Gastrocnemius medialis (tissue), 4 donors: ENCODE measurements around the gene KLHL11. TPM values are rescaled to one million over a fixed set of nuclear protein-coding genes. Genes with fewer than 3 reads are reported as not detected.

Source experiments
- ATAC-seq, 2 donors: fragments of 150-250 bp; one replicate each; pipeline ENCODE4 v1.9.1; 2016
- DNase-seq, 2 donors: peaks; one replicate each; pipeline ENCODE4 v3.0.0-alpha.2; 2019
- H3K27ac ChIP-seq, 4 donors: fragments of 200-600 bp; sonication (generic); 1 replicate in 1 of 4; 2 replicates in 3 of 4; pipeline ENCODE4 v1.5.1; 2016 to 2018; ENCODE audit warnings: mild to moderate bottlenecking in 2 of 4, moderate library complexity in 1 of 4
- H3K27me3 ChIP-seq, 3 donors: fragments of 200-600 bp; sonication (generic) in 2 of 3; 1 replicate in 1 of 3; 2 replicates in 2 of 3; pipeline versions ENCODE4 v1.5.1 to v1.6.0; 2016 to 2019; ENCODE audit warnings: mild to moderate bottlenecking in 1 of 3, moderate library complexity in 1 of 3
- H3K36me3 ChIP-seq, 2 donors: fragments of 200-600 bp; sonication (generic) in 1 of 2; one replicate each; pipeline ENCODE4 v1.5.1; 2017 to 2018
- H3K4me1 ChIP-seq, 2 donors: fragments of 200-600 bp; sonication (generic) in 1 of 2; one replicate each; pipeline ENCODE4 v1.5.1; 2016 to 2017; ENCODE audit warnings: mild to moderate bottlenecking in 2 of 2
- H3K4me3 ChIP-seq, 4 donors: fragments of 200-600 bp; sonication (generic) in 3 of 4; 1 replicate in 1 of 4; 2 replicates in 3 of 4; pipeline ENCODE4 v1.5.1; 2016 to 2019; ENCODE audit warnings: mild to moderate bottlenecking in 2 of 4
- H3K9me3 ChIP-seq, 3 donors: fragments of 200-600 bp; sonication (generic) in 2 of 3; 1 replicate in 1 of 3; 2 replicates in 2 of 3; pipeline ENCODE4 v1.5.1; 2016 to 2019
- CTCF ChIP-seq, 5 experiments: fragments of 450-650 bp in 3 of 5; fragments of 200-600 bp in 2 of 5; sonication (generic) in 2 of 5; IDR thresholded peaks in 4 of 5; conservative IDR thresholded peaks in 1 of 5; 1 replicate in 4 of 5; 2 replicates in 1 of 5; pipeline ENCODE4 v1.5.1; 2016 to 2019; ENCODE audit warnings: antibody characterized with exemption in 5 of 5, mild to moderate bottlenecking in 3 of 5, moderate library complexity in 3 of 5
- POLR2A ChIP-seq, 2 donors: fragments of 450-650 bp; IDR thresholded peaks; one replicate each; pipeline ENCODE4 v1.6.1; 2017; ENCODE audit warnings: antibody characterized with exemption in 2 of 2, mild to moderate bottlenecking in 2 of 2, moderate library complexity in 2 of 2
- in situ Hi-C, 4 donors: fragments of 200-750 bp; cut with MboI; loops; one replicate each; pipeline versions ENCODE4 v1.15.0 to v1.8.0; 2017; ENCODE audit warnings: low sequenced_read_pairs in 4 of 4
- intact Hi-C: fragments of 100-400 bp; cut with DNase I; formaldehyde crosslinking; loops from one replicate; pipeline ENCODE4 v1.15.1; 2023; ENCODE audit warnings: low total_unique reads
- total RNA-seq, 4 donors: library from RNA; depleted of rRNA; stranded (reverse); fragments of >200 nt; gene quantifications; one replicate each; pipeline versions ENCODE4 v1.1.0 to v1.2.3, GENCODE V29; 2016

Gene KLHL11
- total RNA-seq, 4 donors from 2014 or later, result 2.2 to 4.7 (median 3.8) TPM

GRCh38 chr17:41825175-41825845 is 39.9 kb downstream of the KLHL11 start:
- DNase-seq, result no peak
- TF ChIP-seq POLR2A (IDR thresholded peaks at IDR 0.05), result no peak
- no peak for TF ChIP-seq CTCF (IDR thresholded peaks at IDR 0.05 in 4 of 5, conservative IDR thresholded peaks at IDR 0.05 in 1 of 5)
- intact Hi-C loops, result no loop called here
- Histone ChIP-seq H3K36me3 (peaks cover 0 to 33% of the 10 kb centered on the region in 2 donors), H3K4me1 (no peaks in the 10 kb centered on the region), H3K9me3 (no peaks in the 10 kb centered on the region), H3K27me3 (no peaks in the 10 kb centered on the region), H3K27ac (no peak overlapping the region), H3K4me3 (no peak overlapping the region)
- ATAC-seq, result no peak
- in situ Hi-C loops, result no loop called here

- ATAC-seq (no peak), DNase-seq (no peak)
- in situ Hi-C loops, result no loop called here
- Histone ChIP-seq H3K27me3 (no peaks in the 10 kb centered on the region), H3K36me3 (peaks cover 0 to 24% of the 10 kb centered on the region in 2 donors), H3K9me3 (no peaks in the 10 kb centered on the region), H3K27ac (no peak overlapping the region), H3K4me1 (no peaks in the 10 kb centered on the region), H3K4me3 (no peak overlapping the region)
- intact Hi-C loops, result no loop called here
- no peak for TF ChIP-seq POLR2A (IDR thresholded peaks at IDR 0.05)
- no peak for TF ChIP-seq CTCF (IDR thresholded peaks at IDR 0.05 in 4 of 5, conservative IDR thresholded peaks at IDR 0.05 in 1 of 5)
Measured at GRCh38 chr17:41824086-41824485, 41.1 kb downstream of the KLHL11 start.

GRCh38 chr17:41823580-41823979 is 41.6 kb downstream of the KLHL11 start:
- H3K4me1 ChIP-seq, result no peaks in the 10 kb centered on the region
- in situ Hi-C loops (no loop called here), intact Hi-C loops (no loop called here)
- no peak for ATAC-seq
- DNase-seq, result no peak
- H3K27ac ChIP-seq, result no peak overlapping the region
- H3K27me3 ChIP-seq, result no peaks in the 10 kb centered on the region
- no peaks in the 10 kb centered on the region for H3K9me3 ChIP-seq
- H3K4me3 ChIP-seq, result no peak overlapping the region
- peaks cover 0 to 19% of the 10 kb centered on the region in 2 donors for H3K36me3 ChIP-seq
- TF ChIP-seq POLR2A (IDR thresholded peaks at IDR 0.05) (no peak), CTCF (IDR thresholded peaks at IDR 0.05 in 4 of 5, conservative IDR thresholded peaks at IDR 0.05 in 1 of 5) (no peak)

GRCh38 chr17:41823141-41823524 is 42.1 kb downstream of the KLHL11 start:
- H3K36me3 ChIP-seq, result peaks cover 0 to 17% of the 10 kb centered on the region in 2 donors
- no peaks in the 10 kb centered on the region for H3K27me3 ChIP-seq
- intact Hi-C loops (no loop called here), in situ Hi-C loops (no loop called here)
- DNase-seq (no peak), ATAC-seq (no peak)
- H3K27ac ChIP-seq, result no peak overlapping the region
- TF ChIP-seq POLR2A (IDR thresholded peaks at IDR 0.05) (no peak), CTCF (IDR thresholded peaks at IDR 0.05 in 4 of 5, conservative IDR thresholded peaks at IDR 0.05 in 1 of 5) (no peak)
- H3K9me3 ChIP-seq, result no peaks in the 10 kb centered on the region
- H3K4me3 ChIP-seq, result no peak overlapping the region
- no peaks in the 10 kb centered on the region for H3K4me1 ChIP-seq
